ENCODE measurements around the gene SLC16A12.
"Not testable (repeated sequence)": the region's sequence is repeated elsewhere in the genome, so short reads cannot be mapped to it uniquely, and the experiment has no call there.

SLC16A12 gene

GRCh38 chr10:89534826-89535166 is 598 bp downstream of the SLC16A12 start:
- peaks cover 14 to 86% (median 52%) of the 10 kb centered on the region in 5 experiments for H3K27me3 ChIP-seq (replicated peaks in 2 of 5; ENCODE audit: control insufficient read depth in 4 of 5, insufficient read depth in 5 of 5, low read length in 4 of 5)
- no peaks in the 10 kb centered on the region for H3K36me3 ChIP-seq (ENCODE audit: control insufficient read depth in 4 of 4, insufficient read depth in 4 of 4, low read length in 3 of 4)
- WGBS (ENCODE audit: insufficient coverage), result 0% methylated on average over 2 of the region's 8 CpGs
- CTCF ChIA-PET, result no interaction called here
- POLR2A ChIA-PET, result interaction anchor here (1.1 kb wide), 1 partner anchor 40 kb away, joined by 3 read pairs; no protein-coding TSS in a partner anchor
- peaks cover 0 to 13% (median 10%) of the 10 kb centered on the region in 4 experiments for H3K4me1 ChIP-seq (ENCODE audit: control extremely low read depth in 1 of 4, control insufficient read depth in 4 of 4, insufficient read depth in 4 of 4, low read length in 3 of 4)
- peaks cover 0 to 2% (median 0%) of the 10 kb centered on the region in 5 experiments for H3K9me3 ChIP-seq (ENCODE audit: control extremely low read depth in 1 of 5, control insufficient read depth in 4 of 5, insufficient read depth in 2 of 5, low read depth in 1 of 5, low read length in 4 of 5)
- peak overlapping the region in 4 of 7 experiments; percentile 49 to 62 (median 52) for H3K4me3 ChIP-seq (ENCODE audit: control insufficient read depth in 1 of 7, extremely low read depth in 1 of 7, insufficient read depth in 4 of 7, low read depth in 2 of 7, low read length in 6 of 7)
- no peak overlapping the region for H3K27ac ChIP-seq (ENCODE audit: insufficient read depth in 1 of 2, low read depth in 1 of 2, low read length in 2 of 2, poor library complexity in 1 of 2, severe bottlenecking in 2 of 2)
- DNase-seq, result peak in 1 of 3 donors; percentile 14

- H3K9me3 ChIP-seq (ENCODE audit: control extremely low read depth in 1 of 5, control insufficient read depth in 4 of 5, insufficient read depth in 2 of 5, low read depth in 1 of 5, low read length in 4 of 5), result peaks cover 0 to 2% (median 0%) of the 10 kb centered on the region in 5 experiments
- POLR2A ChIA-PET, result no interaction called here
- no peak overlapping the region for H3K27ac ChIP-seq (ENCODE audit: insufficient read depth in 1 of 2, low read depth in 1 of 2, low read length in 2 of 2, poor library complexity in 1 of 2, severe bottlenecking in 2 of 2)
- DNase-seq, result no peak
- H3K27me3 ChIP-seq (replicated peaks in 2 of 5; ENCODE audit: control insufficient read depth in 4 of 5, insufficient read depth in 5 of 5, low read length in 4 of 5), result peaks cover 11 to 68% (median 42%) of the 10 kb centered on the region in 5 experiments
- peaks cover 0 to 13% (median 10%) of the 10 kb centered on the region in 4 experiments for H3K4me1 ChIP-seq (ENCODE audit: control extremely low read depth in 1 of 4, control insufficient read depth in 4 of 4, insufficient read depth in 4 of 4, low read length in 3 of 4)
- no peaks in the 10 kb centered on the region for H3K36me3 ChIP-seq (ENCODE audit: control insufficient read depth in 4 of 4, insufficient read depth in 4 of 4, low read length in 3 of 4)
- CTCF ChIA-PET, result no interaction called here
- 87% methylated on average over 3 of the region's 3 CpGs for WGBS (ENCODE audit: insufficient coverage)
- H3K4me3 ChIP-seq (ENCODE audit: control insufficient read depth in 1 of 7, extremely low read depth in 1 of 7, insufficient read depth in 4 of 7, low read depth in 2 of 7, low read length in 6 of 7), result no peak overlapping the region
Observed at GRCh38 chr10:89532476-89532875, 2.9 kb downstream of the SLC16A12 start.

GRCh38 chr10:89531359-89531758 is 4.0 kb downstream of the SLC16A12 start:
- H3K4me1 ChIP-seq (ENCODE audit: control extremely low read depth in 1 of 4, control insufficient read depth in 4 of 4, insufficient read depth in 4 of 4, low read length in 3 of 4), result peaks cover 0 to 13% (median 10%) of the 10 kb centered on the region in 4 experiments
- ChIA-PET CTCF (no interaction called here), POLR2A (no interaction called here)
- DNase-seq, result no peak
- peaks cover 0 to 2% (median 0%) of the 10 kb centered on the region in 5 experiments for H3K9me3 ChIP-seq (ENCODE audit: control extremely low read depth in 1 of 5, control insufficient read depth in 4 of 5, insufficient read depth in 2 of 5, low read depth in 1 of 5, low read length in 4 of 5)
- no peak overlapping the region for H3K4me3 ChIP-seq (ENCODE audit: control insufficient read depth in 1 of 7, extremely low read depth in 1 of 7, insufficient read depth in 4 of 7, low read depth in 2 of 7, low read length in 6 of 7)
- WGBS (ENCODE audit: insufficient coverage), result 65% methylated on average over 2 of the region's 3 CpGs
- no peak overlapping the region for H3K27ac ChIP-seq (ENCODE audit: insufficient read depth in 1 of 2, low read depth in 1 of 2, low read length in 2 of 2, poor library complexity in 1 of 2, severe bottlenecking in 2 of 2)
- peaks cover 10 to 56% (median 38%) of the 10 kb centered on the region in 5 experiments for H3K27me3 ChIP-seq (replicated peaks in 2 of 5; ENCODE audit: control insufficient read depth in 4 of 5, insufficient read depth in 5 of 5, low read length in 4 of 5)
- H3K36me3 ChIP-seq (ENCODE audit: control insufficient read depth in 4 of 4, insufficient read depth in 4 of 4, low read length in 3 of 4), result no peaks in the 10 kb centered on the region

GRCh38 chr10:89529711-89530110 is 5.7 kb downstream of the SLC16A12 start:
- H3K4me1 ChIP-seq (ENCODE audit: control extremely low read depth in 1 of 4, control insufficient read depth in 4 of 4, insufficient read depth in 4 of 4, low read length in 3 of 4); H3K4me3 ChIP-seq (ENCODE audit: control insufficient read depth in 1 of 7, extremely low read depth in 1 of 7, insufficient read depth in 4 of 7, low read depth in 2 of 7, low read length in 6 of 7); H3K36me3 ChIP-seq (ENCODE audit: control insufficient read depth in 4 of 4, insufficient read depth in 4 of 4, low read length in 3 of 4); H3K9me3 ChIP-seq (ENCODE audit: control extremely low read depth in 1 of 5, control insufficient read depth in 4 of 5, insufficient read depth in 2 of 5, low read depth in 1 of 5, low read length in 4 of 5); POLR2A ChIA-PET; DNase-seq; H3K27ac ChIP-seq (ENCODE audit: insufficient read depth in 1 of 2, low read depth in 1 of 2, low read length in 2 of 2, poor library complexity in 1 of 2, severe bottlenecking in 2 of 2): not testable (repeated sequence)
- WGBS (ENCODE audit: insufficient coverage), result 100% methylated on average over 1 of the region's 6 CpGs
- H3K27me3 ChIP-seq (replicated peaks in 2 of 5; ENCODE audit: control insufficient read depth in 4 of 5, insufficient read depth in 5 of 5, low read length in 4 of 5), result peaks cover 6 to 42% (median 28%) of the 10 kb centered on the region in 5 experiments
- CTCF ChIA-PET, result interaction anchor here (0.6 kb wide), 1 partner anchor 47 kb away, joined by 3 read pairs; no protein-coding TSS in a partner anchor

- 98% methylated on average over 4 of the region's 4 CpGs for WGBS (ENCODE audit: insufficient coverage)
- CTCF ChIA-PET, result interaction anchor here (0.6 to 1.2 kb wide), 2 partner anchors 10 to 590 kb away, joined by 3 to 4 read pairs; no protein-coding TSS in a partner anchor
Observed at GRCh38 chr10:89526358-89526757, 9.0 kb downstream of the SLC16A12 start.

GRCh38 chr10:89525556-89525955 is 9.8 kb downstream of the SLC16A12 start:
- H3K4me1 ChIP-seq (ENCODE audit: control extremely low read depth in 1 of 4, control insufficient read depth in 4 of 4, insufficient read depth in 4 of 4, low read length in 3 of 4), result no peaks in the 10 kb centered on the region
- WGBS (ENCODE audit: insufficient coverage), result 100% methylated on average over 1 of the region's 5 CpGs
- H3K9me3 ChIP-seq (ENCODE audit: control extremely low read depth in 1 of 5, control insufficient read depth in 4 of 5, insufficient read depth in 2 of 5, low read depth in 1 of 5, low read length in 4 of 5), result no peaks in the 10 kb centered on the region
- no peaks in the 10 kb centered on the region for H3K36me3 ChIP-seq (ENCODE audit: control insufficient read depth in 4 of 4, insufficient read depth in 4 of 4, low read length in 3 of 4)
- H3K4me3 ChIP-seq (ENCODE audit: control insufficient read depth in 1 of 7, extremely low read depth in 1 of 7, insufficient read depth in 4 of 7, low read depth in 2 of 7, low read length in 6 of 7), result no peak overlapping the region
- no peak for DNase-seq
- ChIA-PET POLR2A (no interaction called here), CTCF (no interaction called here)
- no peak overlapping the region for H3K27ac ChIP-seq (ENCODE audit: insufficient read depth in 1 of 2, low read depth in 1 of 2, low read length in 2 of 2, poor library complexity in 1 of 2, severe bottlenecking in 2 of 2)
- H3K27me3 ChIP-seq (replicated peaks in 2 of 5; ENCODE audit: control insufficient read depth in 4 of 5, insufficient read depth in 5 of 5, low read length in 4 of 5), result peaks cover 0 to 3% (median 2%) of the 10 kb centered on the region in 5 experiments

More at GRCh38 chr10:89526358-89526757, 9.0 kb downstream of the SLC16A12 start:
- Histone ChIP-seq H3K27ac (ENCODE audit: insufficient read depth in 1 of 2, low read depth in 1 of 2, low read length in 2 of 2, poor library complexity in 1 of 2, severe bottlenecking in 2 of 2) (no peak overlapping the region), H3K36me3 (ENCODE audit: control insufficient read depth in 4 of 4, insufficient read depth in 4 of 4, low read length in 3 of 4) (no peaks in the 10 kb centered on the region), H3K9me3 (ENCODE audit: control extremely low read depth in 1 of 5, control insufficient read depth in 4 of 5, insufficient read depth in 2 of 5, low read depth in 1 of 5, low read length in 4 of 5) (peaks cover 0 to 2% (median 0%) of the 10 kb centered on the region in 5 experiments), H3K27me3 (replicated peaks in 2 of 5; ENCODE audit: control insufficient read depth in 4 of 5, insufficient read depth in 5 of 5, low read length in 4 of 5) (peaks cover 0 to 8% (median 4%) of the 10 kb centered on the region in 5 experiments), H3K4me1 (ENCODE audit: control extremely low read depth in 1 of 4, control insufficient read depth in 4 of 4, insufficient read depth in 4 of 4, low read length in 3 of 4) (no peaks in the 10 kb centered on the region), H3K4me3 (ENCODE audit: control insufficient read depth in 1 of 7, extremely low read depth in 1 of 7, insufficient read depth in 4 of 7, low read depth in 2 of 7, low read length in 6 of 7) (no peak overlapping the region)
- POLR2A ChIA-PET, result interaction anchor here (0.7 kb wide), 1 partner anchor 51 kb away, joined by 3 read pairs; no protein-coding TSS in a partner anchor
- DNase-seq, result no peak

GRCh38 chr10:89524279-89524678 is 11.1 kb downstream of the SLC16A12 start:
- Histone ChIP-seq H3K9me3 (ENCODE audit: control extremely low read depth in 1 of 5, control insufficient read depth in 4 of 5, insufficient read depth in 2 of 5, low read depth in 1 of 5, low read length in 4 of 5) (no peaks in the 10 kb centered on the region), H3K4me3 (ENCODE audit: control insufficient read depth in 1 of 7, extremely low read depth in 1 of 7, insufficient read depth in 4 of 7, low read depth in 2 of 7, low read length in 6 of 7) (no peak overlapping the region), H3K27me3 (replicated peaks in 2 of 5; ENCODE audit: control insufficient read depth in 4 of 5, insufficient read depth in 5 of 5, low read length in 4 of 5) (peaks cover 0 to 3% (median 0%) of the 10 kb centered on the region in 5 experiments), H3K36me3 (ENCODE audit: control insufficient read depth in 4 of 4, insufficient read depth in 4 of 4, low read length in 3 of 4) (no peaks in the 10 kb centered on the region), H3K27ac (ENCODE audit: insufficient read depth in 1 of 2, low read depth in 1 of 2, low read length in 2 of 2, poor library complexity in 1 of 2, severe bottlenecking in 2 of 2) (no peak overlapping the region), H3K4me1 (ENCODE audit: control extremely low read depth in 1 of 4, control insufficient read depth in 4 of 4, insufficient read depth in 4 of 4, low read length in 3 of 4) (no peaks in the 10 kb centered on the region)
- 96% methylated on average over 7 of the region's 7 CpGs for WGBS (ENCODE audit: insufficient coverage)
- DNase-seq, result no peak
- CTCF ChIA-PET, result no interaction called here
- POLR2A ChIA-PET, result no interaction called here
